ENCODE data around the gene ELL3.
"Not testable (repeated sequence)": the region's sequence is repeated elsewhere in the genome, so short reads cannot be mapped to it uniquely, and the experiment has no call there.

The ELL3 gene

GRCh38 chr15:43791993-43792760 is 15.4 kb upstream of the ELL3 start, which contains the start of gene SERF2:
Gene SERF2 (plus strand): TSS chr15:43792320. CDS start chr15:43792377, 57 bp downstream.
- peak; percentile 99 to 100 (median 99) for DNase-seq (ENCODE audit: low read depth in 3 of 3)

- no peak for DNase-seq (ENCODE audit: low read depth in 3 of 3)
These were observed 12.6 kb upstream of the ELL3 start for GRCh38 chr15:43789409-43789808.

GRCh38 chr15:43779016-43779415 is 2.2 kb upstream of the ELL3 start:
- no peak for DNase-seq (ENCODE audit: low read depth in 3 of 3)

DNA sequence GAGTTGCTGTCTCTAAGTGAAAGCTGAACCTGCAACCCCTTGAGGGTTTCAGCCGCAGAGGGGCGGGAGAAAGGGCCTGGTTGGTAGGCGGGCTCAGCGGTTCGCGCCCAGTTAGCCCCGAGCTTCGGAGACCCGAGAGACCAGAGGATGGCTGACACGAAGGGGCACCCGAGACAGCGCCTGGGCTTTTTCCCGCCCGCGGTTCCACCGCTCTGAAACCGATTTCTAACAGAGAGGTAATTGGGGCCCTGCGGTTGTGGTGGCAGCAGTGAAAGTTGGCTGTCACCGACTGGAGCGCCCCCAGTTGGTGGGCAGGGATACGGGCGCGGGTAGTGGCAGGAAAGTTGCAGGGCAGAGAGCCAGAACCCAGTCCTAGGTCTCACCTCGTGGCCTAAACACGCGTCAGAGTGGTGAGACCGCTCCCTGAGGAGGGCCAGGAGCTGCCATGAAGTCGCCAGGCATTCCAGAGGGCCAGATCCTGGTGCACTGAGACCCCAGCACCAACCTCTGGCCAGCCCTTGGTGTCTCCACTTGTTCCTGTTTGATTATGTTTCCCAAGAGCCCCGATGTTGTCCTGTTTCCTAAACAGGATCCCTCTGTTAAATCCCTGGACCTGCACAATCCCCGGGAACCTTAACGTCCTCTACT is 625 bp upstream of the ELL3 start:
- peak; percentile 56 to 71 (median 67) for DNase-seq (ENCODE audit: low read depth in 3 of 3)

GRCh38 chr15:43776101-43776717 is 557 bp downstream of the ELL3 start:
- no peak for DNase-seq (ENCODE audit: low read depth in 3 of 3)

GRCh38 chr15:43775411-43775965 is 1.3 kb downstream of the ELL3 start:
- DNase-seq (ENCODE audit: low read depth in 3 of 3) = no peak

GRCh38 chr15:43774062-43774461 is 2.7 kb downstream of the ELL3 start:
- DNase-seq (ENCODE audit: low read depth in 3 of 3) = no peak

GRCh38 chr15:43772624-43773023 is 4.1 kb downstream of the ELL3 start:
- DNase-seq (ENCODE audit: low read depth in 3 of 3) = no peak

DNA sequence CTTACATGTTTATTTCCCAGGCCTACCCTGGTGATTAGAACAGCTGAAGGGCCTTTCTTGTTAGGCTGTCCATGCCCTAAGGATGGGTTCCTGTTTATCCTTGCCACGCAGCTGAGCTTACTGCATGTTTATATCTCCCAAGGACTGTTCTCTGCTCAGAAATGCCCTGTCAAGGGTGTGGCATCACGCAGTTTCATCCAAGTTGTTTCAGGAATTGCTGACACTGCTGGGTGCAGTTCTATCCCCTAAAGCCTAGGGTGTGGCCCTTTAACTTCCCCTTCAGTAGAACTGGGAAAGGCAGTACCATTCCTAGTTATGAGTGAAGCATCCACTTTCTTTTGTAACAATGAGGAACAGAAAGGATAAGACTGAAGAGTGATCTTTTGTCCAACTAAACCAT is 5.0 kb downstream of the ELL3 start:
- DNase-seq (ENCODE audit: low read depth in 3 of 3) = no peak

DNA sequence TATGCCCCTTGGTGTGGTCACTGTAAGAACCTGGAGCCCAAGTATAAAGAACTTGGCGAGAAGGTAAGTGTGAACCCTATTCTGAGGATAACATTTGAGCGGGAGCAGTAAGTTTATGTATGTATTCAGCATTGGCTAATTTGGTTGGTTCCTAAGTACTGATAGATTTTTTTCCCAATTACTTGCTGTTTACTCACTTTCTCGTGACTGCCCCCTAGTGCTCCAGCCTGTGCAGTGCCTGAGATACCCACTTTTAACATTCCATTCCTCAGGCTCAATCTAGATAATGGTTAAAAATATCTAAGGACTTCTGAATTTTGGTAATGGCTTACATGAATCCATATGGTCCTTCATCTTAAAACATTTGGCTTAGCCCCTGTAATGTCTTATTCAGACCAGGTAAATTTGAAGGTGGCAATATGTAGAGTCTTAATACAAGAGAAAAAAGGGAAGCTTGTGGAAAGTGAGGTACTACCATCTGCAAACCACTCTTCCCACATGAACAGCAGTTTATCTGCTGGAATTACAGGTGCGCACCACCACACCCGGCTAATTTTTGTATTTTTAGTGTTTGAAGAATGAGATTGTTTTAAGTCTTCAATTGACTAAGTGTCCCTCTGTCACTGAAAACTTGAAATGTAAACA is 7.1 kb downstream of the ELL3 start:
- DNase-seq (ENCODE audit: low read depth in 3 of 3) = peak in 1 of 3 experiments; percentile 37

DNA sequence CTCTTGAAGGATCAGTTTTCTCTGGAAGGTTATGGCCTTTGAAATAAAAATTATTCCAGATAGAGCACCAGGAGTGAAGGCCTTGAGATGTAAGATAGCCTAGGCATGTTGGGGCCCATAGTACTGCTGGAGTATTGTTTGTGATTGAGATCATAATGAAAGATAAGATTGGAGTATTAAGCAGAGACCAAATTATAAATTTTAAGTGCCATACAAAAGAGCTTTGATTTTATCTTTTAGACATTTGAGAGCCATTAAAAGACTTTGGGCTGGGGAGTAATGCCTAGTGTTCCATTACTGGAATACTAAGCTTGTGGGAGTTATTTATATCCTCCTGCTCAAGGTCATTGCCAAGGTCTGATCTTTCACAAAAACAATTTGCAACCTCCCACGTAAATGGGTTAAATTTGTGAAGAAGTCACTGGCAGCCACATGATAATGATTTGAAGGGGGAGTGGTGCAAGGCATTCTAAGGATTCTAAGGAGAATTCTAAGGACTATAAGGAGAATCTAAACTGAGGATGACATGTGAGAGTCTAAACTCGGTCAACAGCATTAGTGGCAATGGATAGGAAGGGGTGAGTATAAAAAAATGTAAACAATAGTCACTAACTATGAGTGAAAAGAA is 12.8 kb downstream of the ELL3 start:
- DNase-seq (ENCODE audit: low read depth in 3 of 3) = no peak

GRCh38 chr15:43762824-43763223 is 13.9 kb downstream of the ELL3 start:
- DNase-seq (ENCODE audit: low read depth in 3 of 3) = no peak

DNA sequence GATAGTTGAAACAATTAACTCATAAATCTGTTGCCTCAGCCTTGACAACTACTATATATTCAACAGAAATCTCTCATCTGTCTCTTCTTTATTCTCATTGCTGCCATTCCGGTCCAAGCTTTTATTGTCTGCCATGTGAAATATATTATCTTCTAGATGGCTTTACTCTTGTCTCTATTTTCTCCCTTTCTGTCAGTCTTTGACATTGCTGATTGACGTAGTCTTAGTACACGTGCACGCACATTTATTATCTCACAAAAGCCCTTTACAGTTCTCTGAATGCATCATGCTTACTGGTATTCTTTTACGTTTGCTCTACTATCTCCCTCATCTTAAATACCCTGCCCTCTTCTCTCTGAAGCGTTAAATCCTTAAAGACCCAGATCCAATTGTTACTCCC is 24.9 kb downstream of the ELL3 start:
- no peak for DNase-seq (ENCODE audit: low read depth in 3 of 3)

- peak in 1 of 3 experiments; percentile 12 for DNase-seq (ENCODE audit: low read depth in 3 of 3)
These were observed 26.9 kb downstream of the ELL3 start for GRCh38 chr15:43749690-43750345.

DNA sequence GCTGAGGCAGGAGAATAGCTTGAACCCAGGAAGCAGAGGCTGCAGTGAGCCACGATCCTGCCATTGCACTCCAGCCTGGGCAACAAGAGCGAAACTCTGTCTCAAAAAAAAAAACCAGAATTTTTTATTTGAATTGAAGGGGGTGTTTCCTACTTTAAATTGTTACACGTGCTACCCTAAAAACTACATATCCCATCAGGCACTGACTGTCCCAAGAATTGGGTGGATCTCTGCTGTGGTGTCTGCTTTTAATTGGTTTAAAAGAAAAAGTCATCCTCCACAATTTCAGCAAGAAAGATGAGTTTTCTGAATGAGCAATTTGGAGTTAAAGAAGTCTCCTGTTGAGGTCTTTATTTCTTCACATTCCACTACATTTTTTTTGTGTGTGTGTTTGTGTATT is 28.4 kb downstream of the ELL3 start:
- DNase-seq (ENCODE audit: low read depth in 3 of 3) = no peak

DNA sequence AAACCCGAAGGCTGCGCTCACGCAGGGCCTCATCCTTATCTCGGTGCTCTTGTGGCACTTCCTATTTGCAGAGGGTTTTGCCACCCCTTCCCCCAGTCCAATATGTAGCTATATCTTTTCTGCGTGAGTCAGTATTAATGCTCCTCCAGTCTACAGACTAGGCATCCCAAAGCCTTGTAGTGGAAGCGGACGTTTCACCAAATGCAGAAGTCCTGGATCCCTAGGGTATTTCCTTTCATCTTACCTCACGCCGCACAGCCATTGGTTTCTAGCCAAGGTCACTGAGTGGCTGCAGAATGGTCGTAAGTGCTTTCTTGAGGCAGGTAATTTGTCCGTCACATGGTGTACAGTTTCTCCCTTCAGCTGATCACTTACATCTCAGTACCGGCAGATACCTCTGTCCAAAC is 29.9 kb downstream of the ELL3 start:
- DNase-seq (ENCODE audit: low read depth in 3 of 3) = not testable (repeated sequence)

DNA sequence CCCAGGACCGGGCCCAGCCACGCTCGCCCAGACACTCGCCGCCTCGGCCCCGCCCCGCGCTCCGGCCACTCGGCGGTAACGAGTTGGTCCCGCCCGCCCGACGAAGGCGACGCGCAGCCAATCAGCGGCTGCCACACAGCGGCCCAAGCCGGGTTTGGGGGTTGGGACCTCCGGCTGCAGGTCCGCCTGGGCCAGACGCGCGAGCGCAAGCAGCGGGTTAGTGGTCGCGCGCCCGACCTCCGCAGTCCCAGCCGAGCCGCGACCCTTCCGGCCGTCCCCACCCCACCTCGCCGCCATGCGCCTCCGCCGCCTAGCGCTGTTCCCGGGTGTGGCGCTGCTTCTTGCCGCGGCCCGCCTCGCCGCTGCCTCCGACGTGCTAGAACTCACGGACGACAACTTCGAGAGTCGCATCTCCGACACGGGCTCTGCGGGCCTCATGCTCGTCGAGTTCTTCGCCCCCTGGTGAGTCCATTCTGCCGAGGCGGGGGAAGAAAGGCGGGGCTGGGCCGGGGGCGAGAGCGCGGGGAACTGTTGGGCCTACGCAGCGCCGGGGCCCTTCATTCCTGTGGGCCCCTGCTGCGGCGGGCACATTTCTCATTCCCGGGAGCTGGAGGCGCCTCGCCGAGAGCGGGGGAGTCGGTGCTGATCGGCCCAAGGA is 30.4 kb downstream of the ELL3 start, which contains the start of gene PDIA3:
PDIA3 (plus strand) TSS at position 194 of the 658 bp plus-strand sequence; CDS start at position 296, 102 bp downstream.
- DNase-seq (ENCODE audit: low read depth in 3 of 3) = peak; percentile 70 to 82 (median 77)

DNA sequence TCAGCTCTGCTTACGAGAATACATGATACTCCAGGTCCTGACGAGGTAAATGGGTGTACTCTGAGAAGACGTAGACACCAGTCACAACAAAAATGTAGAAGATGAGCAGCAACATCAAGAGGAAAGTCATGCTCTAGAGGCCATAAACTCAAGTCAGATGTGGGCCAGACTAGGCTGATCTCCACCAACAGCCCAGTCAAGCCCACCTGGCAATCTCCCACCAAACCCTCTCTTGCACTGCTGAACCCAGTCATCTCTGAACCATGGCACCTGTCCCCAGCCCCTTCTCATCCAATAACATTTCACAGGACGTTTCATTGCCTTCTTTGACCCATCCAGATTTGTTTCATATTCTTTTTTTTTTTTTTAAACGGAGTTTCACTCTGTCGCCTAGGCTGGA is 41.4 kb downstream of the ELL3 start:
- DNase-seq (ENCODE audit: low read depth in 3 of 3) = no peak

DNA sequence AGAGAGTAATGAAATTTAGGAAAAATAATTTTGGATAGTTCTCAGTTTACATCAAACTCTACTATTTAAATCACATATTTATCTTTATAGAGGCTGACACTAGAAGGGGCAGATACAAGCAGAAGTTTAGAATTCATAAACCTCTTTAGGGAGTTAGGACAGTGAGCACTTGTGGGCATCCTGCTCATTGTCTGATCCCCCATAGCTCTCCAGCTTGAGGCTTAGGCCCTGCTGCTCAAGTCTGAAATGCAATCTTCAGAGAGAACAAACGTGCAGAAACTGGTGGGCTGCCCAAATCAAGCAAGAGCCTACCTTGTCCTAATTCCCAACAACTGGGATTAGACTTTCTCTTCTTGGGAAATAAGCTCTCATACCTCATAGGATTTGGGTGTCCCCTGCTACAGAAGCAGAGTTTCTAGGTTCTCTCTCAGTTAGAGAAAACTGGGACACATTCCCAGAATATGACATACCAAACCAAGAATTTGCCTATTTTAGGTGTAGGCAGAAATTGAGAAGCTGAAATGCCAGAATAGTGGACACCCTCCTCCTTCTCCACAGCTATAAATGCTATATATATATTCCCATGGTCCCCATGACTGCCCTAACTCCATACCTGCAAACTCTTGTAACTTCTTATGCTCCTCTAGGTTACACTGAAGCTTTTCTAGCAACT is 48.6 kb downstream of the ELL3 start:
- not testable (repeated sequence) for DNase-seq (ENCODE audit: low read depth in 3 of 3)

- DNase-seq (ENCODE audit: low read depth in 3 of 3) = not testable (repeated sequence)
These were observed 50.5 kb downstream of the ELL3 start for GRCh38 chr15:43726306-43726705.
